AG10803 (cell line): ENCODE measurements around the gene AGT.

Source experiments
- DNase-seq: peaks from one replicate; pipeline ENCODE4 v3.0.0; 2010; ENCODE audit warnings: low read depth
- H3K4me3 ChIP-seq: 2 replicates; pipeline ENCODE4 v1.5.1; 2011; ENCODE audit warnings: mild to moderate bottlenecking, low read length, control low read depth
- TF ChIP-seq, protein P1 (sequence below): conservative IDR thresholded peaks from 2 replicates; pipeline ENCODE4 v1.5.1; 2011; ENCODE audit warnings: mild to moderate bottlenecking, low read length, control low read depth, inconsistent platforms

AGT gene

DNA sequence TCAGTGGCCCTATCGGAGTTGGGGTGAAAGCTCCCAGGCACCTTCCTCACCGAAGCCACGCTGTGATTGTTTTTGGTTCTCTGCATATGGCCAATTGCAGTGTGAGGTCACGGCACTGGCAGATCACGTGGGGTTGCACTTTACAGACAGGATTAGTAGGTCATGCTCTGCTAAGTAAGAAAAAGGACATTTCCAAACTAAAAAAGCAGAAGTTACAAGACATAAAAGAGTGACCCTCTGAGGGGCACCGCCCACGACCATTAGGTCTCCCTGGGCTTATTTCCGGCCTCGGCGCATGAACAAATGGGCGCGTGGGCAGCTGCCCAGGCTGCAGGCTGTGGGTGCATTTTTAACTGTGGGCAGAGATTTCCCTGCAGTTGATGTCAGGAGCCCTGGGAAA lies 35.2 kb upstream of the AGT start:
- TF ChIP-seq, protein P1, sequence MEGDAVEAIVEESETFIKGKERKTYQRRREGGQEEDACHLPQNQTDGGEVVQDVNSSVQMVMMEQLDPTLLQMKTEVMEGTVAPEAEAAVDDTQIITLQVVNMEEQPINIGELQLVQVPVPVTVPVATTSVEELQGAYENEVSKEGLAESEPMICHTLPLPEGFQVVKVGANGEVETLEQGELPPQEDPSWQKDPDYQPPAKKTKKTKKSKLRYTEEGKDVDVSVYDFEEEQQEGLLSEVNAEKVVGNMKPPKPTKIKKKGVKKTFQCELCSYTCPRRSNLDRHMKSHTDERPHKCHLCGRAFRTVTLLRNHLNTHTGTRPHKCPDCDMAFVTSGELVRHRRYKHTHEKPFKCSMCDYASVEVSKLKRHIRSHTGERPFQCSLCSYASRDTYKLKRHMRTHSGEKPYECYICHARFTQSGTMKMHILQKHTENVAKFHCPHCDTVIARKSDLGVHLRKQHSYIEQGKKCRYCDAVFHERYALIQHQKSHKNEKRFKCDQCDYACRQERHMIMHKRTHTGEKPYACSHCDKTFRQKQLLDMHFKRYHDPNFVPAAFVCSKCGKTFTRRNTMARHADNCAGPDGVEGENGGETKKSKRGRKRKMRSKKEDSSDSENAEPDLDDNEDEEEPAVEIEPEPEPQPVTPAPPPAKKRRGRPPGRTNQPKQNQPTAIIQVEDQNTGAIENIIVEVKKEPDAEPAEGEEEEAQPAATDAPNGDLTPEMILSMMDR: no peak
- H3K4me3 ChIP-seq: no peak overlapping the region
- no peak for DNase-seq

- H3K4me3 ChIP-seq: no peak overlapping the region
- no peak for DNase-seq
- TF ChIP-seq, protein P1: no peak
Measured at GRCh38 chr1:230747890-230748800, 34.2 kb upstream of the AGT start.

GRCh38 chr1:230747127-230747730 lies 33.3 kb upstream of the AGT start, which contains the start of gene CAPN9:
Gene CAPN9, plus strand, starts transcription at chr1:230747388. Its CDS starts 109 bp downstream, at chr1:230747497.
- DNase-seq: no peak
- no peak within 1 kb of the TSS for H3K4me3 ChIP-seq

DNA sequence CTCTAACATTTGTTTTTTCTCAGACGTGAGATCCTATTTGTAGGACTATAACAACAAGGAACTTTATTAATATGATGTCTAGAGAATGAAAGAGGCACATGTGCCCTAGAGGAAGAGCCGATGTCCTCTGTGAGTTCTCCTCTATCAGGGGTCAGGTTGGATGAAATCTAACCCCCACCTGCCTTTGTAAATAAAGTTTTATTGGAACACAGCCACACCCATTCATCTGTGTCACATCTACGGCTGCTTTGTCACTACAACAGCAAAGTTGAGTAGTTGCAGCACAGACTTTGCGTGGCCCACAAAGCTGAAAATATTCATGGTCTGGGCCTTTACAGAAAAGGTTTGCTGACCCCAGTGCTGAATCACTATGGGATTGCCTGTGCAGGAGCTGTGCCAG lies 32.7 kb upstream of the AGT start:
- no peak for DNase-seq
- TF ChIP-seq, protein P1: no peak
- H3K4me3 ChIP-seq: no peak overlapping the region

More at GRCh38 chr1:230747127-230747730, 33.3 kb upstream of the AGT start, which contains the start of gene CAPN9:
- TF ChIP-seq, protein P1: no peak

- no peak for DNase-seq
- TF ChIP-seq, protein P1: no peak
- H3K4me3 ChIP-seq: no peak overlapping the region
Measured at GRCh38 chr1:230745071-230745470, 31.1 kb upstream of the AGT start.

- peak; percentile 51 for DNase-seq
- no peak overlapping the region for H3K4me3 ChIP-seq
- TF ChIP-seq, protein P1: no peak
Measured at GRCh38 chr1:230744382-230744781, 30.5 kb upstream of the AGT start.
